GM12875 (cell line): ENCODE data around the gene SSU72.

Experiments used
- H3K4me3 ChIP-seq: one replicate; pipeline ENCODE4 v1.5.1; 2011; ENCODE audit warnings: low read depth, low read length, control low read depth
- CTCF ChIP-seq: IDR thresholded peaks from 2 replicates; pipeline ENCODE4 v1.5.1; 2011; ENCODE audit warnings: low read depth, mild to moderate bottlenecking, control low read depth, inconsistent platforms, low read length, moderate library complexity, borderline replicate concordance; ENCODE audit not compliant: insufficient read depth

Gene SSU72

GRCh38 chr1:1540818-1541628, 33.6 kb downstream of the SSU72 start:
- TF ChIP-seq CTCF: no peak
- H3K4me3 ChIP-seq: no peak overlapping the region

- no peak within 1 kb of the TSS for H3K4me3 ChIP-seq
Observed at GRCh38 chr1:1540090-1540817, 34.4 kb downstream of the SSU72 start, which contains the start of gene TMEM240. Gene TMEM240 (minus strand): TSS chr1:1540624. CDS start chr1:1540346, 278 bp downstream.

GRCh38 chr1:1539310-1540089, 35.2 kb downstream of the SSU72 start:
- H3K4me3 ChIP-seq: no peak overlapping the region
- TF ChIP-seq CTCF: no peak

More at GRCh38 chr1:1540090-1540817, 34.4 kb downstream of the SSU72 start, which contains the start of gene TMEM240:
- no peak for TF ChIP-seq CTCF

DNA sequence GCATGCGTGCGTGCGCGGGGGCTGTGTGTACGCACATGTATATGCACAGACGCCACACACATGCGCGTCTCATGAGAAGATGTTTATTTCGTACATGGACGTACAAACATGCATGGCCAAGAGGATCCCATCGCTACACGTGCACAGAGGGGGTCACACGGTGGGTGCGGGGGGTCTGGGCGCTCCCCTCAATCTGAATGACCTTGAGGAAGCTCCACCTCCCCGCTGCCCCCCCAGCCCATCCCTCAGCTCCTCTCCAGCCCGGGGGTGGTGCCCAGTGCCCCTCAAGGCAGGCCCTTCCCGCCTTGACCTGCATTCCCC, 35.7 kb downstream of the SSU72 start:
- no peak overlapping the region for H3K4me3 ChIP-seq
- no peak for TF ChIP-seq CTCF

DNA sequence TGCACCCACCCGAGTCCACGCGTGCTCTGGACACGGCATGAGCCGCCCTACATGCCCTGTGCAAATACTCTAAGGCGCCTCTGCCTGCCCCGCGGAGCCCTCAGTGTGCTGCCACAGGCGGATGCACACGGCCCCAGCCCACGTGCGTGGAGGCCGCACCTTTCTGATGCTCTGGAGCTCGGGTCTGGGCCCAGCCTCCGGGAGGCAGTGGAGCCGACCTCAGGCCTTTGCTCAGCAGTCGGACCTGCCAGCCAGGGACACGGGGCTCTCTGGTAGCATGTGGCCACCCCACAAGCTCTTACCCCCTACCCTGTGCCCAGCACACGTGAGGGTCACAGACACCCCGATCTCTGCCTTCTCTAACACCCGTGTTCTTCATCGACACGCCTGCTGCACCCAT, 36.3 kb downstream of the SSU72 start:
- no peak for TF ChIP-seq CTCF
- H3K4me3 ChIP-seq: no peak overlapping the region

- H3K4me3 ChIP-seq: no peak overlapping the region
- TF ChIP-seq CTCF: no peak
Observed at GRCh38 chr1:1537626-1538250, 36.9 kb downstream of the SSU72 start.
